ENCODE data around the gene PRRG4. TPM values are rescaled to one million over a fixed set of nuclear protein-coding genes. Genes with fewer than 3 reads are reported as not detected.
"Not testable (repeated sequence)": the region's sequence is repeated elsewhere in the genome, so short reads cannot be mapped to it uniquely, and the experiment has no call there.

The PRRG4 gene
- total and polyA plus RNA-seq, 5 donors = 1.4 to 2.2 (median 1.9) TPM

- no peak overlapping the region for H3K4me3 ChIP-seq (ENCODE audit: low read length)
- WGBS = 23% methylated on average over 3 of the region's 3 CpGs
- DNase-seq (peak; percentile 55 to 78 (median 68)), ATAC-seq (peak; percentile 77 to 81)
- H3K4me1 ChIP-seq (ENCODE audit: control insufficient read depth, insufficient read depth, low read length) = no peaks in the 10 kb centered on the region
- no peaks in the 10 kb centered on the region for H3K27me3 ChIP-seq (ENCODE audit: control insufficient read depth, insufficient read depth)
- no peak overlapping the region for H3K27ac ChIP-seq (ENCODE audit: low read length)
- intact Hi-C loops (cut with DNase I) = no loop called here
- no peaks in the 10 kb centered on the region for H3K9me3 ChIP-seq (ENCODE audit: control insufficient read depth, low read length)
Observed at GRCh38 chr11:32809313-32809712, 20.4 kb upstream of the PRRG4 start.

DNA sequence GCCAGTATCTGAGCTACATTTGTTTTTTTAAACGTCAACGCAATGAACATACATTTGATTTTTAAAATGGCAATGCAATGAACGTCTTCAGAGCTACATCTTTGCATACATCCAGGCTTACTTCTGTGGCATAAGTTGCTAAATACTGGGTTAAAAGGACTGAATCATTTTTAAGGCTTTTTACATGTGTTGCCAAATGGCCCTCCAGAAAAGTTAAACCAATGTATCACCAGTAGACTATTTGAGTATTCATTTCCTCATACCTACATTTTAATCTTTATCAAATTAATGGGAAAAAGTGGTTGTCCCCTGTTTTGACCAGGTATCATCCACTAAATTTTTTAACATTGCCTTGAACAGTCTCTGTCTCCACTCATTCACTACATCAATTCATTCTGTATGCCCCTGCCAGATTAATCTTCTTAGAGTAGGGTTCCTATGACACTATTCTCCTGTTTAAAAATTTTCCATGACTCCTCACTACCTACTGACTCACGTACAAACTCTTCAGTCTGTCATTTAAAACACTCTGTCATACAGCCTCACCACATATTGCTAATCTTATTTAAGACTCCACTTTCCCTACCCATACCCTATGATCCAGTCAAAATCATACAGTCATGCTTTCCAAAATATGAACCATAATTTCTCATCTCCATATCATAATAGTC, 12.4 kb upstream of the PRRG4 start:
- no peaks in the 10 kb centered on the region for H3K4me1 ChIP-seq (ENCODE audit: control insufficient read depth, insufficient read depth, low read length)
- WGBS = 73% methylated on average over 4 of the region's 4 CpGs
- intact Hi-C loops (cut with DNase I) = no loop called here
- no peak overlapping the region for H3K27ac ChIP-seq (ENCODE audit: low read length)
- no peak for ATAC-seq
- no peak overlapping the region for H3K4me3 ChIP-seq (ENCODE audit: low read length)
- no peaks in the 10 kb centered on the region for H3K27me3 ChIP-seq (ENCODE audit: control insufficient read depth, insufficient read depth)
- DNase-seq = no peak
- H3K9me3 ChIP-seq (ENCODE audit: control insufficient read depth, low read length) = no peaks in the 10 kb centered on the region

- intact Hi-C loops (cut with DNase I) = no loop called here
Observed at GRCh38 chr11:32817852-32818183, 11.9 kb upstream of the PRRG4 start.

GRCh38 chr11:32819187-32819586, 10.5 kb upstream of the PRRG4 start:
- DNase-seq (no peak), ATAC-seq (no peak)
- H3K27me3 ChIP-seq (ENCODE audit: control insufficient read depth, insufficient read depth) = no peaks in the 10 kb centered on the region
- 60% methylated on average over 2 of the region's 2 CpGs for WGBS
- no peaks in the 10 kb centered on the region for H3K9me3 ChIP-seq (ENCODE audit: control insufficient read depth, low read length)
- intact Hi-C loops (cut with DNase I) = no loop called here
- no peak overlapping the region for H3K4me3 ChIP-seq (ENCODE audit: low read length)
- H3K27ac ChIP-seq (ENCODE audit: low read length) = no peak overlapping the region
- H3K4me1 ChIP-seq (ENCODE audit: control insufficient read depth, insufficient read depth, low read length) = no peaks in the 10 kb centered on the region

More at GRCh38 chr11:32817852-32818183, 11.9 kb upstream of the PRRG4 start:
- no peak for DNase-seq
- Histone ChIP-seq H3K9me3 (ENCODE audit: control insufficient read depth, low read length) (no peaks in the 10 kb centered on the region), H3K4me1 (ENCODE audit: control insufficient read depth, insufficient read depth, low read length) (no peaks in the 10 kb centered on the region), H3K27me3 (ENCODE audit: control insufficient read depth, insufficient read depth) (no peaks in the 10 kb centered on the region), H3K4me3 (ENCODE audit: low read length) (no peak overlapping the region), H3K27ac (ENCODE audit: low read length) (no peak overlapping the region)
- WGBS = 69% methylated on average over 3 of the region's 3 CpGs
- no peak for ATAC-seq

DNA sequence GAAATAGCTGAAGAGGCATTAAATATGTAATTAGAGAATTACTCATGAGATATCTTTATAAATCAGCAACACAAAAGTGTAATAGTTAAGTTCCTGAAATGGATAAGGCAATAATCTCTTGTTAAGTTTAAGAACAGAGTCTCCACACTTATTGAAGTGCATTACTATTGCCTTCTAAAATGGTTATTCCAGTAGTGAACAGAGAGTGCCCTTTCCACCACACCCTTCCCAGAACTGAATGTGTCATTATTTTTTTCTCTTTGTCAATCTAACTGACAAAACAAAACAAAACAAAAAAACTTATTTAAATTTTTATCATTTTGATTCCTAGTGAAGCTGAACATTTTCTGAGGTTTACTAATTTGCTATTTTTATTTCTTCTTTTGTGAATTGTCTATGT, 9.2 kb upstream of the PRRG4 start:
- H3K9me3 ChIP-seq (ENCODE audit: control insufficient read depth, low read length) = no peaks in the 10 kb centered on the region
- intact Hi-C loops (cut with DNase I) = no loop called here
- no peak for ATAC-seq
- H3K27me3 ChIP-seq (ENCODE audit: control insufficient read depth, insufficient read depth) = no peaks in the 10 kb centered on the region
- DNase-seq = no peak
- no peaks in the 10 kb centered on the region for H3K4me1 ChIP-seq (ENCODE audit: control insufficient read depth, insufficient read depth, low read length)
- H3K4me3 ChIP-seq (ENCODE audit: low read length) = no peak overlapping the region
- H3K27ac ChIP-seq (ENCODE audit: low read length) = no peak overlapping the region

GRCh38 chr11:32821517-32821916, 8.2 kb upstream of the PRRG4 start:
- H3K4me1 ChIP-seq (ENCODE audit: control insufficient read depth, insufficient read depth, low read length) = no peaks in the 10 kb centered on the region
- intact Hi-C loops (cut with DNase I) = no loop called here
- no peak overlapping the region for H3K4me3 ChIP-seq (ENCODE audit: low read length)
- no peaks in the 10 kb centered on the region for H3K27me3 ChIP-seq (ENCODE audit: control insufficient read depth, insufficient read depth)
- H3K9me3 ChIP-seq (ENCODE audit: control insufficient read depth, low read length) = no peaks in the 10 kb centered on the region
- H3K27ac ChIP-seq (ENCODE audit: low read length) = no peak overlapping the region
- ATAC-seq (no peak), DNase-seq (no peak)

DNA sequence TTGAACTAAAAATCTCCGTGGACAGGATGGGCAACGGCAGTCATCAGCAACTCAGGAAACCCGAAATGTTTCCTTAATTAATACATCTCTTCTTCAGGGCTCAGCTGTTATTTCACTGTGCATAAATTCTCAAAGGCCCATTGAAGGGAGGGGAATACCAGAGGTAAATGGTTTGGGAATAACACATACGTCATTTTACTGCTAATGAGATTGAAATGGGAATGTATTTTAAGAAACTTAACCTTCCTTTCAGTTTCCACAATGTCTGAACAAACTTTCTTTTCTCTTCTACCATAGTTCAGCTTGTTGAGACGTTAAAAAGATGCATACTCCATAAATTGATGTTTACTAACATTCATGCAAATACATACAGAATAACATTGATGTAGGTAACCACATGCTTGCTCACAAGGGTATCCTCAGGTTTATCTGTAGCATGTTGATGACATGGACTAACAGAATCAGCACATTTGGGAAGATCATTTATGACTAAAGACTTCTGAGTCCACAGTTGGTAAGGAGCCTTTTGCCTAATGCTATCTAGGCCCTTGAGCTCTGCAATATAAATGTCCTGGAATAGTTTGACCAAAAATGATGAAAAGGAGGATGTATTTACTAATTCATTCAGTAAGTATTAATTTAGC, 7.7 kb upstream of the PRRG4 start:
- intact Hi-C loops (cut with DNase I) = no loop called here
- Histone ChIP-seq H3K4me3 (ENCODE audit: low read length) (no peak overlapping the region), H3K4me1 (ENCODE audit: control insufficient read depth, insufficient read depth, low read length) (no peaks in the 10 kb centered on the region), H3K27me3 (ENCODE audit: control insufficient read depth, insufficient read depth) (no peaks in the 10 kb centered on the region), H3K9me3 (ENCODE audit: control insufficient read depth, low read length) (no peaks in the 10 kb centered on the region), H3K27ac (ENCODE audit: low read length) (no peak overlapping the region)
- no peak for ATAC-seq
- WGBS = 62% methylated on average over 5 of the region's 5 CpGs
- DNase-seq = no peak

GRCh38 chr11:32823617-32824016, 6.1 kb upstream of the PRRG4 start:
- H3K4me3 ChIP-seq (ENCODE audit: low read length); DNase-seq; H3K27me3 ChIP-seq (ENCODE audit: control insufficient read depth, insufficient read depth); H3K4me1 ChIP-seq (ENCODE audit: control insufficient read depth, insufficient read depth, low read length); H3K27ac ChIP-seq (ENCODE audit: low read length); ATAC-seq; H3K9me3 ChIP-seq (ENCODE audit: control insufficient read depth, low read length); intact Hi-C loops (cut with DNase I): not testable (repeated sequence)
- WGBS = 67% methylated on average over 3 of the region's 3 CpGs

GRCh38 chr11:32826113-32826512, 3.6 kb upstream of the PRRG4 start:
- intact Hi-C loops (cut with DNase I) = no loop called here
- DNase-seq = no peak
- peaks cover 4% of the 10 kb centered on the region for H3K4me1 ChIP-seq (ENCODE audit: control insufficient read depth, insufficient read depth, low read length)

DNA sequence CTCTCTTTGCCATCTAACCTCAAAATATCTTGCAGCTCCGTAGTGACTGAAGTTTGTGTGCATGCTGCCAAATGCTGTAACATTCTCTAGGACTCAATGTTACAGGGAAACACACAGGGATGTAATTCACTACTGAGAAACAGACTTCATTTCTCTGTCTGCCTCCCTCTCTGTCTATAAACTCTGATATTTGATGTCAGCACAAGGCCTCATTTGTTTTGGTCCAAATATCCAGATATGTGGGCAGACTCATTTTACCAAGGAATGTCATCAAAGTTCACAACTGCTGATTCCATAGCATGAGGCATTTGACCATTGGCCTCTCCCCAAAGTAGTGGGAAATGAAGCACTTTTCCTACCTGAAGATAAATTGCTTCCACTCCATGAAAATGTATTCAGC, 2.5 kb upstream of the PRRG4 start:
- no peaks in the 10 kb centered on the region for H3K9me3 ChIP-seq (ENCODE audit: control insufficient read depth, low read length)
- intact Hi-C loops (cut with DNase I) = no loop called here
- no peak for ATAC-seq
- no peak overlapping the region for H3K4me3 ChIP-seq (ENCODE audit: low read length)
- 53% methylated on average over 1 of the region's 1 CpG for WGBS
- no peaks in the 10 kb centered on the region for H3K27me3 ChIP-seq (ENCODE audit: control insufficient read depth, insufficient read depth)
- H3K27ac ChIP-seq (ENCODE audit: low read length) = no peak overlapping the region
- DNase-seq = no peak
- H3K4me1 ChIP-seq (ENCODE audit: control insufficient read depth, insufficient read depth, low read length) = peaks cover 4% of the 10 kb centered on the region

More at GRCh38 chr11:32826113-32826512, 3.6 kb upstream of the PRRG4 start:
- WGBS = 52% methylated on average over 3 of the region's 3 CpGs
- ATAC-seq = no peak
- no peaks in the 10 kb centered on the region for H3K27me3 ChIP-seq (ENCODE audit: control insufficient read depth, insufficient read depth)
- no peak overlapping the region for H3K4me3 ChIP-seq (ENCODE audit: low read length)
- no peaks in the 10 kb centered on the region for H3K9me3 ChIP-seq (ENCODE audit: control insufficient read depth, low read length)
- no peak overlapping the region for H3K27ac ChIP-seq (ENCODE audit: low read length)

- H3K9me3 ChIP-seq (ENCODE audit: control insufficient read depth, low read length) = no peaks in the 10 kb centered on the region
- DNase-seq (no peak), ATAC-seq (peak in 1 of 2 donors; percentile 42)
- no peaks in the 10 kb centered on the region for H3K27me3 ChIP-seq (ENCODE audit: control insufficient read depth, insufficient read depth)
- H3K4me3 ChIP-seq (ENCODE audit: low read length) = peak overlapping the region; percentile 60
- H3K4me1 ChIP-seq (ENCODE audit: control insufficient read depth, insufficient read depth, low read length) = peaks cover 4% of the 10 kb centered on the region
- WGBS = 11% methylated on average over 12 of the region's 12 CpGs
- intact Hi-C loops (cut with DNase I) = no loop called here
- H3K27ac ChIP-seq (ENCODE audit: low read length) = no peak overlapping the region
Observed at GRCh38 chr11:32829157-32829679, 509 bp upstream of the PRRG4 start.
